Putamen (tissue), 1 donor: ENCODE results near the gene ME3.
A peak's percentile ranks its signal among the peaks of the same experiment; 100 is the strongest.

Experiments
- DNase-seq: peaks from one replicate; pipeline ENCODE4 v3.0.0-alpha.2; 2016; ENCODE audit warnings: low spot score

Gene ME3

DNA sequence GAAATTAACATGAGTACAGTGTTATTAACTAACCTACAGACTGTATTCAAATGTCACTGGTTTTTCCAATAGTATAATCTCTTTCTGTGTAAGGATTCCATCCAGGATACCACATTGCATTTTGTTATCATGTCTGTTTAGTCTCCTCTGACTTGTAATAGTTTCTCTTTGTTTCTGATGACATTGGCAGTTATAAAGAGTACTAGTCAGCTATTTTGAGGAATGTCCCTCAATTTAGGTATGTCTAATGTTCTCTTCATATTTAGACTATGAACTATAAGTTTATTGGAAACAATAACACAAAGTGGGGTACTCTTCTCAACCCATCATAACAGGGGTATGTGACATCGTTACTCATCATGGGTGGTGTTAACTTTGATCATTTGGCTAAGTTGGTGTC is 20.3 kb upstream of the ME3 start:
- no peak for DNase-seq

DNA sequence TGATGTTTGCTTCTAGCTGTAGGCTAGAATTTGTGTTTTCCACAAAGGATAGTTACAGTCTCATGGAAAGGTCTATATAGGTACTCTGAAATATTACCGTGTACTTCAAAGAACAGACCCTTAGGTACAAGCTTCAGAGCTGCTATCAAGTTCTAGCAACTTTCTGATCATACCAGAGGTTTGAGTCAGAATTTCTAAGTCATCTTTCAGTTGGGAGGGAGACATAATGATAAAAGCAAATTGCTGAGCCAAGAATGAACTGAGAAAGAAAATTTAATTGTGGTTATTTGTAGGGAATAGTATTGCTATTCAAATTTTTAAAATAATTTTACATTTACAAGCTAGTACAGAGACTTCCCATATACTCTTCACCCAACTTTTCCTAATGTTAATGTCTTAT is 19.9 kb upstream of the ME3 start:
- DNase-seq: no peak

DNA sequence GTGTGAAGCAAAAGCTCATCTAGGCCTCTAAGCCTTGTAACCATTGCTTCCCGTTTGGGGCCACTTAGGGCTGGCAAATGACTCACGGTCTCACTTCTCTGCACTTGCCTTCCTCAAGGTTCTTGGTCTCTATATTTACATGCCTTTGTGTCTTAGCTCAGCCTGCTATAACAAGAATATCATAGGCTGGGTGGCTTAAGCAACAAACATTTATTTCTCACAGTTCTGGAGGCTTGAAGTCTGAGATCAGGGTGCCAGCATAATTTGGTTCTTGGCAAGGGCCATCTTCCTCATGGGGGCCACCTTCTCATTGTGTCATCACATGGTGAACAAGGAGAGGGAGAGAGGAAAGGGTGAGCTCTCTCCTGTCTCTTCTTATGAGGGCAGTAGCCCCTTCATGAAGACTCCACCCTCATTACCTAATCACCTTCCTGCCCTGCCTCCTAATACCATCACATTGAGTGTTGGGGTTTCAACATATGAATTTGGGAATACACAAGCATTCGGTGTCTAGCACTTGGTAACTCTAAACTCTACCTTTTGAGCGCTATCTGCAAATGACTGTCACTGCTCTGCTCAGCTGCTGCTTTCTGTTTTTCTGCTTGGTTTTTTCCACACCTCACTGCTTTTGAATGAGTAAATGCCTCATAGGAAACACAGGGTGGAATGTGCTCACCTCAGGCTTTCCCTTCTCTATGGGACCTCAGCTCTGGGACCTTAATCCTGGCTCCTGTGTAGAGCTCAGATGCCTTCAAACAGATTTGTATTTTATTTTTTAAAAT is 16.2 kb upstream of the ME3 start:
- DNase-seq: no peak

DNA sequence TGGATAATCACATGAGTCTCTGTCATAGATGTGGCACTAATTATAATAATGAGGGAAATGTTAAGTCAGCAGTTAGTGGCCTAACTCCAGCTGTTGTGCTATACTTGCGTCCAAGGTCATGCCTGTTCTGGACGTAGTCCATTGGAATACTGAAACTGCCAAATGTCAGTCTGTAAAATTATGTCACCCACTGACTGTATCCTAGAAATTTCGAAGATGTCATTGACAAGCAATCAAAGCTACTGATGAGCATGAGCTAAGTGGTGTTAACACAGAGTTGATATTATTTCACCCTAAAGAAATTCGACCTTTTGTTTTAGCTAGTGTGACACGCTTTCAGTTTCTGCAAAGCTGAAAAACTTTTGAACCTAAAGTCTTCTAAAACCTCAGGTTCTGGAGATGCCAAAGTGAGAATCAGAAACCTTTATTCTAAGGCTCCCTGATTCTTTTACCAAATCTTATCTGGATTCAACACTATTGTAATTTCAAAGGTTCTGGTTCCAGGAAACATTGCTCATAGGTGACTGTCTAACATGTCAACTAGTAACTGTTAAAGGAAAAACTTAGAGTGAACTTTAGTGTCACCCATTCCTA is 14.9 kb upstream of the ME3 start:
- no peak for DNase-seq

DNA sequence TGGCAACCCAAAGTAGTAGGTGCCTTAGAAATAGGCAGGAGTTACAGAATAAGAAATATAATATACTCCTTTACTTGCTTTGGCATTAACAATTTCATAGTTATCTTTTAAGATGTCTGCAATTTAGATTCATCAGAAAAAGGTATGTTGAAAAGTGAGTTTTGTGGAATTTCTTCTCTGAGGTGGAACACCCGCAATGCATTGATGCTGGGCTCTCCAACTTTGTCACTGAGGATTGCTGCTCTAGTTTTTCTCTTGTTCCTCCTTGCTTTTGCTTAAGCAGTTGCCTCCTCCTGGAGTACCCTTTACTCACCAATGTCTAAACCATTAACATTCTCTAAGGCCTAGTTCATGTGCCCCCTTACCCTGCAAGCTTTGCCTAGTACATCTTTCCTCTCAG is 14.1 kb upstream of the ME3 start:
- no peak for DNase-seq

DNA sequence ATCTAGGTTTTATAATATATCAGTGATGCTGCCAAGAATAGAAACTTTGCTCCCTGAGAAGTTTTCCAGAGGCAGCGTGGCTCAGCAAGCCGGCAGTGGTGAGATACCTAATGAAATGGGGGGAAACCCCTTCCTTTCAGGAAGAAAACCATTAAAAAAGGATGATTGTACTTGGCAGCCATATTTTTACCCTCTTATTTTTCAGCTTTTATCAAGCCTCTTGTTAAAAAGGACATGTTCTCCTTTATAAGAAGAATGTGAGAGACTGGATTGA is 9.0 kb upstream of the ME3 start:
- peak; percentile 74 for DNase-seq

DNA sequence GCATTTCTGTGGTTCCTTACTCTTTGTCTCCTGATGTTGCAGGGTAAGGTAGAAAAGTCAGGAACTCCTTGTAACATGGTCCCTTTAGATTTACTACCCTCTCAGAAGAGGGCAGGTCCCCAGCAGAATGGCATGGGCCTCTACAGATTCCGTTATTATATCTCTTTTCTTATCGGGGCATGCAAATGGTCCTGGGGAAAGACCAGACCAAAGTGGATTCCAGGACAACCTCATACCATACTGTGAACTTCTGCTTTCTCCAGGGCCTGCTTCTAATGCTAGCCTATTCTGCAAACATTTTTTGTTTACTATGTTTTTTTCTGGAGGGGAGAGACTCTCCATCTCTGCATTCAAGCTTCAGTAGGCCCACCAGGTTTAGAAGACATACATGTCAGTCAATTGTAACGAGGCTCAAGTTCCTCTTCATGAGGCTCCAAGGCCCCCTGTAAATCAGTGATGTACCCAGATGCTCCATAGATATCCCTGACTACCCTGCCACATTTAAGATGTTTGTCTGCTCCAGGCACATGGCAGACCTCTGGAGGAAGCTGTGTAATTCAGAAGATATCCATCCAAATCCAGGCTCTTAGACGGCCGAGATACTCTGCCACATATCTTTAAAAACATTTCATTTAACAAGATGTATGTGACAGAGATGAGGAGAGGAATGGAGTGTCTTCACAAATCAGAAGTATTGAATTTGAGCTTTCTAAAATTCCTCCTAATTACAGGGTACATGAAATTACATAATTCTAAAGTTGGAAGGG is 8.5 kb upstream of the ME3 start:
- DNase-seq: no peak

DNA sequence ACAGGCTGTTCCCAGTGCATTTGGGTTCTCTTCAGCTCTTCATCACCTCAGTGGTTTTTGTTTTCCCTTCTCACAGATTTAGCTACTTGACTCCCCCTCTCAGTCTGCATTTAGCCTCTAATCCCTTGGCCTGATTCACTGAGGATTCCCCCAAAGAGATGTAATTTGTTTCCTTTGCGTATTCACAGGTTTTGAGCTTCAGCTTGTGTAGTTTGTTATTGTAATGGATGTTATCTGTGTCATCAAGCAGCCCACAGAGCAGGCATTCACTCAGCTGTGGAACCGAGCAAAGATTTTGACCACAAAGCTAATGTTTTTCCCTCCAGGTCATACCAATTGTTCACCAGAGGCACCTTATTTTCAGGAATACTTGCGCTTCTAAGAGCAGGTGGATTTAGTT is 6.4 kb upstream of the ME3 start:
- no peak for DNase-seq

DNA sequence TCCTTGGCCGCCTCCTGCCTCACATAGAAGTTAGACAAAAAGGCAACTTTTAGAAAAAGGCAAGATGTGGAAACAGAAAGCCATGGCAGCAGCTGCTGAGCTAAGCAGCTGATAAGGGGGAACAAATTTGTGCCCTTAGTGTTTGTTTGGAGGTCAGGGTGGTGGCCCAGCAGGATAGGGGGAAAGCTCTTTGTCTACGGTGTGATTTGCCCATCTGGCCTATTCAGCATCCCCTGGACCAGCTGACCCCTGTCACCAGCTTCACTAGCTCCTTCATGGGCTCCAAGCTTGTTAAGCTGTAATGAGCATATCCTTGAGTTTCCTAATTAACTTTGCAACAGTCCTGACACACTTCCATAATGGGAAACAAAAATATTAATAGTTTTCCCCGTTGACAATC is 5.9 kb upstream of the ME3 start:
- no peak for DNase-seq

DNA sequence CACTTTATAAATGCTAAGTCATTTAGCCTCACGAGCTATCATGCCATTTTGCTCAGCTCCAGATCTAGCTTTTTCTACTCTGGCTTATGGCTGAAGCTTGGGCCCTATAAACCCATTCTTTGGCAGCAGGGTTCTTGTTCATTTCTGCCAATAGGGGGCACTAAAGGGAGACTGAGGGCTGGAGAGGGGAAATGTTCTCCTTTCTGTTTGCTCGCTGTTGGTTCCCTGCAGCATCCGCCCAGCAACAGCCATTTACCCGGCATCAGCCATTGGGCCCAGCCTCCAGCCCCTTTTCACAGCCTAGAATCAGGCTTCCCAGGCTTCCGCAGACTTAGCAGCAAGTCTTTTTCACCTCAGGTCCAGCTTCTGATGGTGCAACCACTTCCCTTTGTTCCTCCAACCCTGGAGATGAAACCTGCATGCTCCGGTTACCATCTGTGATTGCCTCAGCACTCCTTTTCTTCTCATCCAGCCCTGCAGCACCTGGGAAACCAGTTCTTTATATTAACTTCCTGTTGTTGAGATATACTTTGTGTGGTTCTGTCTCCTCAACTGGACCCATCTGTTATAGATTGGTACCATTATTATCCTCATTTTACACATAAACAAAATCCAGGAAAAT is 4.2 kb upstream of the ME3 start:
- DNase-seq: no peak

DNA sequence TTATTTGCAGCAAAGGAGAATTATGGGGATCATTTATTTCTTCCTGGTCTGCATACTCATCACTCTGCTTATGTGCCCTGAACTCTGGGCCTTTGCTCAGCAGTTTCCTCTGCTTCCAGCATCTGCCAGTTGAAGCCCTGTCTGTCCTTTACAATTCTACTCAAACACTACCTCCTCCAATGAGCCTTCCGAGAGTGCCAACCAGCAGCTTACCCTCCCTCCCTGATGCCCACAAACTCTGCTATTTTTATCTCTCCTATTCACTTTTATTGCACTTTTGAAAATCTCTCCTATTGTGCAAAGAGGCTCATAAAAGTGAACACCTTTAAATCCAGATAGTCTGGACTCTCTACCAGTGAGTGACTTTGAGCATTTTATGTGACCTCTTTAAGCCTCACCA is 3.6 kb upstream of the ME3 start:
- no peak for DNase-seq

DNA sequence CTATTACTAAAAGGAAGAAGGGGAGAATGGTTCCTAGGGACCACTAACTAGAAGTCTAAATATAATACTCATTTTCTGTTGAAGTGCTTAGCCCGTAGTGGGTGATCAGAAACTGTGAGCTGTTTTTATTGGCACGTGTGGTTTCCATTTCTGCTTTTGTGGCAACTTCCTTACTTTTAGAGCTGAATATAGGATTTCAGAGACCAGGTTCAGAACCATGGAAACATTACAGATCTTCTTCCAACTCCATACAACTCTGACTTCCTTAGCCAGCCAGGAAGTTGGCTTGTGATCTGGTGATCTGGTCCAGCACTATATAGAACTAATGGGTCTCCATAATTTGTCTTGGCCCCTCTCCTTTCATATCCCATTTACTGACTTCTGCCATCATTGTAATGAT is 2.6 kb upstream of the ME3 start:
- no peak for DNase-seq

DNA sequence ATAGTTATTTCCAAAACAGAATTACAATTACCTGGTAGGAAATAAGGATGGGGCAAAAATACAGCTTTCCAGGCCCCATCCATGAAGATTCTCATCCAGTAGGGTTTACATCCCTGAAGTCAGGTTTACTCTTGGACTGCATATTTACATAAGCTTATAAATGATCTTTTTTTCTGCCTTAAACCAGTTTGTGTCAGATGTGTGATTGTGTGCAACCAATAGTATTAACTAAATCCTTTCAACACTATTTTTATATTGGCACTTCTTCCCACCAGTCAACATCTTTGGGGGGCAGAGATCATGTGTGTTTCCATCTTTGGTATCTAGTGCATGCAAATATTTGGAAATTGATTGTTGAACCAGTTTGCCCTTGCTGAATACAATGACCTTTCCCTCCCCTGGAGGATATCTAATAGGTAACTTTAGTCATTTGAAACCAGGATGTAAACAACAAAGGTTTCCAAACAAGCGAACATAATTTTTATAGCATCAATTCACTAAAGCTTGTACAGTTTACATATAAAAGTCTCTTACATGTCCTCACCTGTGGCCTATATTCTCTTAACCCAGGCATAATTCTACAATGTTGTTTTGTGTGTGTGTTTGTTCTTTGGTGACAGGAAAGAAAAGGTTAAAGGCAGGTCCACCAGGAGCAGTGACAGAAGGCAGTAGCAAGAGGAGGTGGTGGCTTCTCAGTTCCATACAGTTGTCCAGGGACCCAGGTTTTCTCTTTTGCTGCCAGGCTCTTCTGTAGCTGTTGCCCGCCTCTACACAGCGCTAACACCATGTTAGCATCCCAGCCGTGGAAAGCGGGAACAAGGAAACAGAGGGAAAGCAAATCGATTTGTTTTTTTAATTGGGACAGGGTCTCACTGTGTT is 1.7 kb upstream of the ME3 start:
- no peak for DNase-seq

DNA sequence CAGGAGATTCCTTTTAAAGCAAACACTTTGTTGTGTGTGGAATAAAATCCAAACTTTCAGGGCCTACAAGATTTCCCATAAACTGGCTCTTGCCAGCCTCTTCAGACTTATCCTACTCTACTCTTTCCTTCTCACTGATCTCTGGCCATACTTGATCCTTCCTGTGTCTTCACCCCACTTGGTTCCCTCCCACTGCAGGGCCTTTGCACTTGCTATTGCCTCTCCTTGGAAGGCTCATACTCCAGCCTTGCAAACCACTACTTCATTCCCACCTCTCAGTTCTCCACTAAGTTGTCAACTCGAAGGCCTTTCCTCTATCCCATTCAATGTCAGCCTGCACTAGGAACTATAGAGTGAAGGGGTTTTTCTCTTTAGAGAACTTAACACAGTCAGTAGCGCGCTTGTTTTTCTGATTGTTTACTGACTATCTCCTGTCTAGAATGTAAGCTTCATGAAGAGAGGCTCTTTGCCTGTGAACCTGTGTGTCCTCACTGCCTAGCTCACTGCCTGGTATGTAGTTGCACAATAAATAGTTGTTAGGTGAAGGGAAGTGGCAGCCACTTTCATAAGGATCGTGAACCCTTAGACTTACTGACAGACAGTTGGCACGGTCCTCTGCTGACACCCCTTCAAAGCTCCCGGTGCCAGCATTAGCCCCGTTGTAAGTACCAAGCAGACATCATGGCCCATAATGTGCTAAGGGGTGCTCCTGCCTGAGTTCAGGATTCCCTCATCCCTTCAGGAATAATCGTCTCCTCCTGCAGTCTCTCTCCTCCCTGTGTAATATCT is 833 bp upstream of the ME3 start:
- DNase-seq: no peak

DNA sequence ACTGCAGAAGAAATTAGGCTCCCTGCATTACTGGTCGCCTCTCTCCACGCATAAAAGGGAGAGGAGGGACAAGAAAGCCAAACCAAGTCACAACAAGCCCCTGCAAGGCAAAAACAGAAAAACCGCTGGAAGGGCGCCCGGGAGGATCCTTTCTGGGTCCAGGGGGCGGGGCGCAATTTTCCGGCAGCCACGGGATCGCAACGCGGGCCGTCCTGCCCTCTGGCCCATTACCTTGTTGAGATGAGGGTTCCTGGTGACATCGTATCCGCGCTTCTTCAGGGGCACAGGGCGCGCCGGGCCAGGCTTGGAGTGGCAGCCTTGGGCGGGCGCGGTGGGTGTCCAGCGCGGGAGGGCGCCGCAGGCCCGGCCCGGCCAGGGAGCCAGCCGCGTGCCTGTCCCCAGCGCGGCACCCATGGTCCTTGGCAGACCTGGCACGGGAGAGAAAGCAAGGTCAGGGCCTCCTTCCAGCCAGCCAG is 847 bp downstream of the ME3 start:
- DNase-seq: no peak

DNA sequence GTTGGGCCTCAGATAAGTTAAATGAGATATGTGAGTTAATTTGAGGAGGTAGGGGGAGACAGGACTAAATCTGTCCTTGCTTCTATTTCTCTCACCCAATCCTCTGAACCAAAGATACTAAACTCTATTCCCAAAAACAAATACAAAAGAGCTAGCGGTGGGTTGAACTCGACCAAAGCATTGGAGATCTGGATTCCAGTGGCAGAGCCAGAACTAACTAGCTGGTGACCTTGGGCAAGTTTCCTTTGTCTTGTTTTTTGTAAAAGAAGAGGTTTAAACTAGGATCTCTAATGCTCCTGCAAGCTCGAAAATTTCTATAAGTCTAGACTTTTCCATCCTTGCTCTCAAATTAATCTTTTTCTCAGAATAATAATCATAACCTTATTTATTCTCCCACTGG is 1.5 kb downstream of the ME3 start:
- DNase-seq: no peak

DNA sequence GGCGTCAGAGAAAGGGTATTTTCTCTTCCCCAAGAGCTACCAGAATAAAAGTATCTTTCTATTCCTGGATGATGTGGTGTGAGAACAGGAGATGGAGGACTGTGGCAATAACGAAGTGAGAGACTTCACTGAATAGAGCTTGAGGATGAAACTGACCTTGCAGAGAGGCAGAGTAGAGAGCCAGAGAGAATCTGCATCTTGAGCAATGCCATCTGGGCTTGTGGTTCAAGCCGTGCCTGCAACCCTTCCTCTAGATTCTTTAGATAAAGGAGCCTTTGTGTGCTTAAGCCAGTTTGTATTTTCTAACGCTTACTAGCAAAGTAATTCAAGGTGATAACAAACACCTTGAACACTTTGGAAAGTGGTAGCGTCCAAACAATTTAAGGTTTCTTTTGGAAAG is 2.2 kb downstream of the ME3 start:
- no peak for DNase-seq

DNA sequence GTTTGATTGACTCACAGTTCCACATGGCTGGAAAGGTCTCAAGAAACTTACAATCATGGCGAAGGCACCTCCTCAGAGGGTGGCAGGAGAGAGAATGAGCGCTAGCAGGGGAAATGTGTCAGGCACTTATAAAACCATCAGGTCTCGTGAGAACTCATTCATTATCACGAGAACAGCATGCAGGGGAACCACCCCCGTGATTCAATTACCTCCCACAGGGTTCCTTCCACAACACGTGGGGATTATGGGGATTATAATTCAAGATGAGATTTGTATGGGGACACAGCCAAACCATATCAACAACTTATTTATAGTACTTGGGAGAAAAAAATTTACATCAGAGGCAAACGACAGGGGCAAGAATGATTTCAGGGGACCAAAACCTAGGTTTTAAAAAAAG is 3.0 kb downstream of the ME3 start:
- DNase-seq: no peak

DNA sequence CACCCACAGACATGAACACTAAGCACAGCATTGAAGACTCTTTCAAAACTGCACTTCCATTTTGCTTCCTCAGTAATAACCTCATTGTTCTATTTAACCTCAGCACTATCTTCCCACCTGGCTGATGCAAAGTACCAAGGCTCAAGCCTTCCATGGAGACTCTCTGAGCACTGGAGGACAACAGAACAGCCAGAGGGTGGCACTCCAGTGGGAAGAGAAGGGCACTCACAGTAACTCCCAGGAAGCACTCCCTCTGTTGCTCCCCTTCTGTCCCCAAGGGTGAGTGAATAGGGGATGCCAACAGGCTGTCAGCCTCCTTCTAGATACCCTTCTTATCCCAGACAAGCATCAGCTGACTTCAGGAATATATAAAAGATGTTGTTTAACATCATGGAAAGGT is 3.5 kb downstream of the ME3 start:
- no peak for DNase-seq

DNA sequence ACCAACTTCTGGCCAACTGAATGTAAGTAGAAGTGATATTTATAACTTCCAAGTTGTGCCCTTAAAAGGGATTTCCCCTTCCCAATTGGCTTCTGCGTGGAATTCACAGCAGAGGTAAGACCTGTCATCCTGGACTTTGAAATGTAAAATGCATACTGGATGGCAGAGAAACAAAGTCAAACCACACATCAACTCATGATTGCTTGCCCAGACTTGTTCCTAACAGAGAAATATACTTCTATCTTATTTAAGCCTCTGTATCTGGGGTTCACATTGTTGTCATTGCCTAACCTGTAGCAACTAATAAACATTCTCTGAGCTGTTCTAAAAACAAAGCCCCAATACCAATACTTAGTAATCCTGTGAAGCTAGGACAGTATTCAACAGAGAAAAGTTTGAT is 6.2 kb downstream of the ME3 start:
- DNase-seq: no peak

DNA sequence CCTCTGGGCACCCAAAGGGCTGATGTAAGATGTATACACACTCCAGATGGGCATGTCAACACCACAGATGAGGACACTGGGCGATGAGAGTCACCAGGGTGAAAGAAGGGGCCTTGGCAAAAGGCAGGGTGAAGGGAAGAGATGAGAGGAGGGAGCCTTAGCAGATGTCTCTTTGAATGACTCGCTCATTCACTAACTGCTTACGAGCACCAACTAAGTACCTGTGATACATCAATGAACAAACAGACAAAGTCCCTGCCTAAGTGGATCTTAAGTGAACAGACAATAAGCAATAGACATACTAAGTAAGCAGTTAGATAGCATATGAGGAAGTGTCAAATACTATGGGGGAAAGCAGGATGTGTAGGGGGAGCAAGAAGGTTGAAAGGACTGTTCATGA is 7.5 kb downstream of the ME3 start:
- no peak for DNase-seq
